GM10266 (cell line): ENCODE results near the gene KAZN.

Experiments
- DNase-seq: peaks from one replicate; pipeline ENCODE4 v3.0.0; 2012; ENCODE audit errors: extremely low spot score
- CTCF ChIP-seq: IDR thresholded peaks from 2 replicates; pipeline ENCODE4 v1.5.1; 2012; ENCODE audit warnings: mild to moderate bottlenecking, low read depth; ENCODE audit not compliant: control insufficient read depth, insufficient read depth; ENCODE audit errors: missing control alignments

Gene KAZN

GRCh38 chr1:14928412-14928811 lies 329.9 kb downstream of the KAZN start:
- no peak for TF ChIP-seq CTCF
- DNase-seq = no peak

- no peak for TF ChIP-seq CTCF
Observed at GRCh38 chr1:14928886-14929546, 330.5 kb downstream of the KAZN start.

GRCh38 chr1:14929547-14930246 lies 331.2 kb downstream of the KAZN start:
- TF ChIP-seq CTCF = no peak

More at GRCh38 chr1:14928886-14929546, 330.5 kb downstream of the KAZN start:
- DNase-seq = no peak

GRCh38 chr1:14930247-14930965 lies 331.9 kb downstream of the KAZN start:
- DNase-seq = no peak
- no peak for TF ChIP-seq CTCF

More at GRCh38 chr1:14929547-14930246, 331.2 kb downstream of the KAZN start:
- no peak for DNase-seq

GRCh38 chr1:14932034-14932638 lies 333.7 kb downstream of the KAZN start:
- no peak for TF ChIP-seq CTCF
- no peak for DNase-seq

GRCh38 chr1:14934867-14935266 lies 336.4 kb downstream of the KAZN start:
- no peak for TF ChIP-seq CTCF
- no peak for DNase-seq
